Tibial nerve (tissue), 4 donors: Measurements from ENCODE around the gene KIF3A. TPM values are rescaled to one million over a fixed set of nuclear protein-coding genes. Genes with fewer than 3 reads are reported as not detected.

ENCODE experiments used
- DNase-seq, 2 donors: peaks; one replicate each; pipeline ENCODE4 v3.0.0-alpha.2; 2019; ENCODE audit warnings: low spot score in 2 of 2
- H3K27ac ChIP-seq, 4 donors: fragments of 200-600 bp; sonication (generic) in 3 of 4; one replicate each; pipeline ENCODE4 v1.5.1; 2017 to 2019; ENCODE audit warnings: mild to moderate bottlenecking in 1 of 4
- H3K27me3 ChIP-seq, 2 donors: fragments of 200-600 bp; sonication (generic) in 1 of 2; one replicate each; pipeline versions ENCODE4 v1.5.1 to v1.6.0; 2017 to 2019
- H3K36me3 ChIP-seq, 3 donors: fragments of 200-600 bp; sonication (generic); one replicate each; pipeline ENCODE4 v1.5.1; 2018 to 2019
- H3K4me1 ChIP-seq, 4 donors: fragments of 200-600 bp; sonication (generic) in 3 of 4; one replicate each; pipeline ENCODE4 v1.5.1; 2017 to 2019
- H3K4me3 ChIP-seq, 4 donors: fragments of 200-600 bp; sonication (generic) in 3 of 4; one replicate each; pipeline ENCODE4 v1.5.1; 2017 to 2019; ENCODE audit warnings: mild to moderate bottlenecking in 1 of 4, moderate library complexity in 1 of 4
- H3K9me3 ChIP-seq, 4 donors: fragments of 200-600 bp; sonication (generic) in 3 of 4; one replicate each; pipeline ENCODE4 v1.5.1; 2017 to 2019
- EP300 ChIP-seq, 2 donors: sonication (generic); formaldehyde crosslinking; IDR thresholded peaks; one replicate each; pipeline ENCODE4 v1.6.1; 2017; ENCODE audit warnings: antibody characterized with exemption in 2 of 2, mild to moderate bottlenecking in 1 of 2
- POLR2A ChIP-seq, 2 donors: fragments of 450-650 bp; IDR thresholded peaks; one replicate each; pipeline ENCODE4 v1.6.1; 2017; ENCODE audit warnings: antibody characterized with exemption in 2 of 2, mild to moderate bottlenecking in 2 of 2, moderate library complexity in 2 of 2
- WGBS, 2 donors: methylation state at CpG; one replicate each; pipeline ENCODE4 v1.1.5; 2018; 5-methylcytosine and 5-hydroxymethylcytosine counted together
- total RNA-seq, 4 donors: library from RNA; depleted of rRNA; stranded (reverse); fragments of >200 nt; gene quantifications; one replicate each; pipeline ENCODE4 v1.1.0, GENCODE V29; 2016
- TF ChIP-seq, protein P1 (sequence below), 5 experiments: fragments of 200-600 bp in 3 of 5; fragments of 450-650 bp in 2 of 5; sonication (generic) in 3 of 5; IDR thresholded peaks; one replicate each; pipeline ENCODE4 v1.5.1; 2016 to 2019; ENCODE audit warnings: antibody characterized with exemption in 5 of 5, mild to moderate bottlenecking in 3 of 5, moderate library complexity in 2 of 5

KIF3A gene
- total RNA-seq, 4 donors from 2014 or later: 8.4 to 11.6 (median 10.7) TPM

DNA sequence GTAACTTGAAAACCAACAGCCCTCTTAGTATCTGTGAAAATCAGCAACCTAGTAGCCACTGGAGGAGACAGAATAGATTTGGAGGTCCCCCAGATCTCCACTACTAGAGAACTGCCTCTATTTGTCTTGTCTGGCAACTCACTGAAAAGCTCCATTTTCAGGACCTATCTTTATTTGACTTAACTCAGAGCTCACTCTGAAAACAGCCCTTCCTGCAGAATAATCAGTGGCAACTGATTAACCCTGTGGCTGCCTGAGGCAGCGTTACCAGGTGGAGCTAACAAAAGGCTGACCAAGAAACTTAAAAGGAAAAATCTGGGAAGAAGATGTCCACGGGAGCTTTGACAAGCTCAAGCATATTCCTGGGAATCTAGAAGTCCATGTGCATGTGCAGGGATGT, 89.9 kb downstream of the KIF3A start:
- Histone ChIP-seq H3K27me3 (no peaks in the 10 kb centered on the region), H3K4me1 (no peaks in the 10 kb centered on the region), H3K36me3 (peaks cover 0 to 27% (median 0%) of the 10 kb centered on the region in 3 donors), H3K4me3 (no peak overlapping the region), H3K9me3 (peaks cover 0 to 23% (median 2%) of the 10 kb centered on the region in 4 donors), H3K27ac (no peak overlapping the region)
- no peak for DNase-seq
- WGBS, 2 donors: 94 to 98% methylated on average over 2 of the region's 2 CpGs
- TF ChIP-seq POLR2A (IDR thresholded peaks at IDR 0.05) (no peak), EP300 (IDR thresholded peaks at IDR 0.05) (no peak)
- TF ChIP-seq, protein P1, sequence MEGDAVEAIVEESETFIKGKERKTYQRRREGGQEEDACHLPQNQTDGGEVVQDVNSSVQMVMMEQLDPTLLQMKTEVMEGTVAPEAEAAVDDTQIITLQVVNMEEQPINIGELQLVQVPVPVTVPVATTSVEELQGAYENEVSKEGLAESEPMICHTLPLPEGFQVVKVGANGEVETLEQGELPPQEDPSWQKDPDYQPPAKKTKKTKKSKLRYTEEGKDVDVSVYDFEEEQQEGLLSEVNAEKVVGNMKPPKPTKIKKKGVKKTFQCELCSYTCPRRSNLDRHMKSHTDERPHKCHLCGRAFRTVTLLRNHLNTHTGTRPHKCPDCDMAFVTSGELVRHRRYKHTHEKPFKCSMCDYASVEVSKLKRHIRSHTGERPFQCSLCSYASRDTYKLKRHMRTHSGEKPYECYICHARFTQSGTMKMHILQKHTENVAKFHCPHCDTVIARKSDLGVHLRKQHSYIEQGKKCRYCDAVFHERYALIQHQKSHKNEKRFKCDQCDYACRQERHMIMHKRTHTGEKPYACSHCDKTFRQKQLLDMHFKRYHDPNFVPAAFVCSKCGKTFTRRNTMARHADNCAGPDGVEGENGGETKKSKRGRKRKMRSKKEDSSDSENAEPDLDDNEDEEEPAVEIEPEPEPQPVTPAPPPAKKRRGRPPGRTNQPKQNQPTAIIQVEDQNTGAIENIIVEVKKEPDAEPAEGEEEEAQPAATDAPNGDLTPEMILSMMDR (IDR thresholded peaks at IDR 0.05): no peak

DNA sequence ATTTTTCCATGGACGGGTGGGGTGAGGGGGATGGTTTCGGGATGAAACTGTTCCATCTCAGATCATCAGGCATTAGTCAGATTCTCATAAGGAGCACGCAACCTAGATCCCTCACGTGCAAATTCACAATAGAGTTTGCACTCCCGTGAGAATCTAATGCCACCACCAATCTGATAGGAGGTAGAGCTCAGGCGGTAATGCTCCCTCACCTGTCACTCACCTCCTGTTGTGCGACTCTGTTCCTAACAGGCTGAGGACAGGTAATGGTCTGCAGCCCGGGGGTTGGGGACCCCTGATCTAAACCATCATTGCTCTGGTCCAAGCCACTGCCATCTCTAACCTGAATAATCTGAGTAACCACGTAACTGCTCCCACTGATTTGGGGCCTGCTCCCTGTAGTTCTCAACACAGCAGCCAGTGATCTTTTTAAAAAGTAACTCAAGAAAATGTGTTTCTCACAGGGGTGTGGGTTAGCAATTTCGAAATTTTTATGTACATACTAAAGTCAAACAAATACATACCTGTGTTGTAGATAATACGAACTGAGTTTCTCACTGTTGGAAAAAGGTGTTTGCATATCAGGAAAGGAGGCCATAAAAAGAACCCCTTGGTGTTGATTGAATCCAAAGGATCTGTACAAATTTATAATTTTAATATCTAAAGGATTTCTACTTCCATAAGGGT, 90.6 kb downstream of the KIF3A start:
- Histone ChIP-seq H3K4me3 (no peak overlapping the region), H3K27me3 (no peaks in the 10 kb centered on the region), H3K27ac (no peak overlapping the region), H3K36me3 (peaks cover 0 to 34% (median 0%) of the 10 kb centered on the region in 3 donors), H3K9me3 (peaks cover 0 to 23% (median 2%) of the 10 kb centered on the region in 4 donors), H3K4me1 (no peaks in the 10 kb centered on the region)
- TF ChIP-seq POLR2A (IDR thresholded peaks at IDR 0.05): no peak
- TF ChIP-seq, protein P1 (IDR thresholded peaks at IDR 0.05): no peak
- no peak for TF ChIP-seq EP300 (IDR thresholded peaks at IDR 0.05)
- WGBS, 2 donors: 92% methylated on average over 11 of the region's 11 CpGs
- no peak for DNase-seq

DNA sequence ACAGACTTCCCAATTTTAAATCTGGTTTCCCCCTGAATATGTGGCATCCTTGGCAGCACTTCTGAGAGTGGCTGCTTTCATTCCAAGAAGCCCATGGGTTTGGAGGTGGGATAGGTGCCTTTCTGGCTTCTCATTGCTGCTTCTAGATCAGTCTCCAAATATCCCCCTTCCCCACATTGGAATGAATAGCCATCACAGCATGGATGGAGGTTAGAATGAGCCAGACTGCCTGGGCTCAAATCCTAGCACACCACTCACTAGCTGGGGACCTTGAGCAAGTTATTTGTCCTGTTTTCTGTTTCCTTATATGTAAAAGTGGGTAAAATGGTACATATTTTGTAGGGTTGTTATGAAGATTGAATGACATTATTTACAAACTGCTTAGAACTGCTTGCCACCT, 93.2 kb downstream of the KIF3A start:
- DNase-seq: no peak
- Histone ChIP-seq H3K4me3 (no peak overlapping the region), H3K27ac (no peak overlapping the region), H3K27me3 (no peaks in the 10 kb centered on the region), H3K36me3 (peaks cover 2 to 60% (median 3%) of the 10 kb centered on the region in 3 donors), H3K9me3 (peaks cover 0 to 22% (median 2%) of the 10 kb centered on the region in 4 donors), H3K4me1 (no peaks in the 10 kb centered on the region)
- TF ChIP-seq POLR2A (IDR thresholded peaks at IDR 0.05) (no peak), EP300 (IDR thresholded peaks at IDR 0.05) (no peak)
- TF ChIP-seq, protein P1 (IDR thresholded peaks at IDR 0.05): no peak

Other genes starting within 250 kb of the KIF3A start
- 10 to 100 TPM; 15.1 to 36.9 (median 28.4) TPM for gene IRF1, start 246.8 kb downstream of the KIF3A start, total RNA-seq
- not detected for gene IL5, start 194.0 kb downstream of the KIF3A start, total RNA-seq
- 10 to 100 TPM; 36.5 to 40.5 (median 39.2) TPM for gene RAD50, start 180.6 kb downstream of the KIF3A start, total RNA-seq
- under 1 TPM in 2 of 4 donors, not detected in 2; 0.44 to 0.98 TPM for gene IL13, start 79.4 kb downstream of the KIF3A start, total RNA-seq
- gene IL4, start 63.6 kb downstream of the KIF3A start, total RNA-seq: not detected
- gene CCNI2, start 9.9 kb upstream of the KIF3A start, total RNA-seq: not detected
- gene SEPTIN8, start 39.7 kb upstream of the KIF3A start, total RNA-seq: 10 to 100 TPM; 38.5 to 48.3 (median 44.2) TPM
- 1 to 10 TPM in 2 of 4 donors, under 1 TPM in 2; 0.44 to 2.9 (median 0.99) TPM for gene SOWAHA, start 75.8 kb upstream of the KIF3A start, total RNA-seq
- gene SHROOM1, start 93.1 kb upstream of the KIF3A start, total RNA-seq: 10 to 100 TPM; 29.1 to 67.5 (median 38.5) TPM
- under 1 TPM in 2 of 4 donors, not detected in 2; 0.44 to 0.60 TPM for gene GDF9, start 128.9 kb upstream of the KIF3A start, total RNA-seq
- gene UQCRQ, start 129.1 kb upstream of the KIF3A start, total RNA-seq: 100 to 1,000 TPM in 3 of 4 donors, 10 to 100 TPM in 1; 69.8 to 143 (median 118) TPM
- gene LEAP2, start 136.1 kb upstream of the KIF3A start, total RNA-seq: 1 to 10 TPM; 1.7 to 3.9 (median 2.5) TPM
- gene AFF4, start 226.1 kb upstream of the KIF3A start, total RNA-seq: 10 to 100 TPM; 70.5 to 85.3 (median 73.2) TPM